PFSK-1 (cell line): ENCODE results near the gene CFAP251.

ENCODE experiments used
- FOXP2 ChIP-seq: optimal IDR thresholded peaks from 2 replicates; pipeline ENCODE3; 2011; ENCODE audit warnings: borderline replicate concordance, control low read depth, inconsistent platforms; ENCODE audit not compliant: insufficient read depth; ENCODE audit errors: extremely low read length, extremely low read depth
- POLR2AphosphoS5 ChIP-seq: IDR thresholded peaks from 2 replicates; pipeline ENCODE4 v1.6.1; 2012; ENCODE audit warnings: low read depth, mild to moderate bottlenecking, control low read depth, low read length, moderate library complexity
- SIN3A ChIP-seq: IDR thresholded peaks from 2 replicates; pipeline ENCODE4 v1.6.1; 2012; ENCODE audit warnings: mild to moderate bottlenecking, low read length, moderate library complexity, borderline replicate concordance; ENCODE audit not compliant: insufficient read depth
- TAF1 ChIP-seq: IDR thresholded peaks from 2 replicates; pipeline ENCODE4 v1.6.1; 2012; ENCODE audit warnings: low read length, control low read depth, borderline replicate concordance; ENCODE audit not compliant: insufficient read depth
- TF ChIP-seq, protein P1 (sequence below), 2 experiments: IDR thresholded peaks; 2 replicates each; pipeline versions ENCODE4 v1.6.1 to v1.8.0; 2011 to 2012; ENCODE audit warnings: low read depth in 2 of 2, low read length in 2 of 2, control low read depth in 1 of 2, inconsistent platforms in 1 of 2, mild to moderate bottlenecking in 1 of 2, moderate library complexity in 1 of 2; ENCODE audit not compliant: insufficient read depth in 1 of 2

Gene CFAP251

GRCh38 chr12:121958541-121959240 is 40.3 kb downstream of the CFAP251 start:
- TF ChIP-seq, protein P1, sequence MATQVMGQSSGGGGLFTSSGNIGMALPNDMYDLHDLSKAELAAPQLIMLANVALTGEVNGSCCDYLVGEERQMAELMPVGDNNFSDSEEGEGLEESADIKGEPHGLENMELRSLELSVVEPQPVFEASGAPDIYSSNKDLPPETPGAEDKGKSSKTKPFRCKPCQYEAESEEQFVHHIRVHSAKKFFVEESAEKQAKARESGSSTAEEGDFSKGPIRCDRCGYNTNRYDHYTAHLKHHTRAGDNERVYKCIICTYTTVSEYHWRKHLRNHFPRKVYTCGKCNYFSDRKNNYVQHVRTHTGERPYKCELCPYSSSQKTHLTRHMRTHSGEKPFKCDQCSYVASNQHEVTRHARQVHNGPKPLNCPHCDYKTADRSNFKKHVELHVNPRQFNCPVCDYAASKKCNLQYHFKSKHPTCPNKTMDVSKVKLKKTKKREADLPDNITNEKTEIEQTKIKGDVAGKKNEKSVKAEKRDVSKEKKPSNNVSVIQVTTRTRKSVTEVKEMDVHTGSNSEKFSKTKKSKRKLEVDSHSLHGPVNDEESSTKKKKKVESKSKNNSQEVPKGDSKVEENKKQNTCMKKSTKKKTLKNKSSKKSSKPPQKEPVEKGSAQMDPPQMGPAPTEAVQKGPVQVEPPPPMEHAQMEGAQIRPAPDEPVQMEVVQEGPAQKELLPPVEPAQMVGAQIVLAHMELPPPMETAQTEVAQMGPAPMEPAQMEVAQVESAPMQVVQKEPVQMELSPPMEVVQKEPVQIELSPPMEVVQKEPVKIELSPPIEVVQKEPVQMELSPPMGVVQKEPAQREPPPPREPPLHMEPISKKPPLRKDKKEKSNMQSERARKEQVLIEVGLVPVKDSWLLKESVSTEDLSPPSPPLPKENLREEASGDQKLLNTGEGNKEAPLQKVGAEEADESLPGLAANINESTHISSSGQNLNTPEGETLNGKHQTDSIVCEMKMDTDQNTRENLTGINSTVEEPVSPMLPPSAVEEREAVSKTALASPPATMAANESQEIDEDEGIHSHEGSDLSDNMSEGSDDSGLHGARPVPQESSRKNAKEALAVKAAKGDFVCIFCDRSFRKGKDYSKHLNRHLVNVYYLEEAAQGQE (IDR thresholded peaks at IDR 0.05; ENCODE audit: insufficient read depth in 1 of 2, low read depth in 2 of 2, low read length in 2 of 2), result no peak
- no peak for TF ChIP-seq TAF1
- TF ChIP-seq FOXP2, result no peak
- no peak for TF ChIP-seq SIN3A
- no peak for TF ChIP-seq POLR2AphosphoS5

- TF ChIP-seq POLR2AphosphoS5 (no peak), FOXP2 (no peak), SIN3A (no peak), TAF1 (no peak)
- TF ChIP-seq, protein P1 (IDR thresholded peaks at IDR 0.05; ENCODE audit: insufficient read depth in 1 of 2, low read depth in 2 of 2, low read length in 2 of 2), result no peak
Measured at GRCh38 chr12:121960541-121960940, 42.1 kb downstream of the CFAP251 start.

DNA sequence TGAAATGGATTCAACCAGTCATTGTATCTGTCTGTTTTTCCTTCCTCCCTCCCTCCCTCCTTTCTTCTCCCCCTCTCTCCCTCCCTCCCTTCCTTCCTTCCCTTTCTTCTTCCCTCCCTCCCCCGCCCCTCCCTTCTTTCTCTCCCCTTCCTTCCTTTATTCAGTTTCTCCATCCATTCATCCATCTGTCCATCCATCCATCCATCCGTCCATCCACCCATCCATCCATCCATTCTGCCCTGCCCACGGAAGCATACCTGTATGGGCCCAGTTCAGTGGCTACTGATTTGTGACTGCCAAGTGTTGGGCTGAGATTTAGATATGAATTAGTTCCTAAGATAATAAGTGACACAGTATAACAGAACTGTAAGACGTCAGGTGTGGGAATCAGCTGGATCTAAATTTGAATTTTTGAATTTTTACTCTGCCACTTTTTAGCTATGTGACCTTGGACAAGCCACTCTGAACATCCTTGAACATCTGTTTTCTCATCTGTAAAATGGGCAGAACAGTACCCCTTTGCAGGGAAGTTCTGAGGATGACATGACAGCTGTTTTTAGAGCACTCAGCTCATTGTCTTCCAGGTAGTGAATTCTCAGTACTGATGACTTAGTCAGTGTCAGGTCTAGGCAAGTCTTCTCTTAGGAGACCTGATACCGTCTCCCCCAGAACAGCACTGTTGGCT is 42.9 kb downstream of the CFAP251 start:
- no peak for TF ChIP-seq FOXP2
- no peak for TF ChIP-seq SIN3A
- no peak for TF ChIP-seq POLR2AphosphoS5
- no peak for TF ChIP-seq TAF1
- TF ChIP-seq, protein P1 (IDR thresholded peaks at IDR 0.05; ENCODE audit: insufficient read depth in 1 of 2, low read depth in 2 of 2, low read length in 2 of 2), result no peak

GRCh38 chr12:121963341-121964018 is 45.1 kb downstream of the CFAP251 start:
- TF ChIP-seq FOXP2 (no peak), POLR2AphosphoS5 (no peak), TAF1 (no peak), SIN3A (no peak)
- TF ChIP-seq, protein P1 (IDR thresholded peaks at IDR 0.05; ENCODE audit: insufficient read depth in 1 of 2, low read depth in 2 of 2, low read length in 2 of 2), result no peak
